HG03571 (cell line): ENCODE measurements around the gene STBD1.
"Not testable (repeated sequence)": the region's sequence is repeated elsewhere in the genome, so short reads cannot be mapped to it uniquely, and the experiment has no call there.

Source experiments
- ATAC-seq: cut with Tn5 transposase; IDR thresholded peaks from one replicate; pipeline ENCODE4 v1.9.1; 2021; ENCODE audit not compliant: unreplicated experiment

Gene STBD1

DNA sequence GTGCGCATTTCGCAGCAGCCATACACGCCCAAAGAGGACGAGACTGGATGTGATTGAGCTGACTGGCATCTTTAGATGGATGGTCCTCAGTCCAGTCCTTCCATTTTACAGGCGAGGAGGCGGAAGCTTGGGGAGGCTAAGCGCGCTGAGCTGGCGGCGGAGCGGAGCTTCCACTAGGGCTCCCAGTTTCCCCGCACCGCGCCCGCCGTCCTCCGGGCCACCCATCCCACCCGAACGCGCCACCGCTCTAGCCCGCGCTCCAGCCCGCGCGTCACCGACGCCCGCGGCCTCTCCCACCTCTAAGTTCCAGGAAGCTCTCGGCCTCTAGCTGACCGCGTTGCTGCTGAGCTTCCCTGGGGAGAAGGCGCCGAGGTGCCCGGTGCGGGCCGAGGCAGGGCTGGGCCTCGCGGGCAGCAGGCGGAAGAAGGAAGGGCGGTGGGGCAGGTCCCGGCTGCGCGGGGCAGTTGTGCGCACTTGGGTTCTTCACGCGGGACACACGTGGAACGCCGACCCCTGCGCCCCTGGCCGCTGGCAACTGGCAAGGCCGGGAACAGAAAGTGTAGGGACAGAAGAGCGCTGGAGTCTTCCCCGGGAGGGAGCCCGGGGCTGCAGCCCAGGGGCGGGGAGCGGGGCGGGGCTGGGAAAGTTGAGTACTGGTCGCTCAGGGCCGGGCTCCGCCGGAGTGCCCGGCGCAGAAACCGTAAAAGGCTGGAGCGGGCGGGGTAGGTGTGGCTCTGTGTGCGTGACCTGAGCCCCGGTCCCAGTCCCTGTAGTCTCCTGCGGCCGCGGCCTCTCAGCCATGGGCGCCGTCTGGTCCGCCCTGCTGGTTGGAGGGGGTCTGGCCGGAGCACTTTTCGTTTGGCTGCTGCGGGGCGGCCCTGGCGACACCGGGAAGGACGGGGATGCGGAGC is at the start of gene STBD1:
Gene STBD1 (plus strand): TSS at position 763 of the 911 bp plus-strand sequence. CDS start 37 bp downstream, at position 800.
- ATAC-seq: no peak

DNA sequence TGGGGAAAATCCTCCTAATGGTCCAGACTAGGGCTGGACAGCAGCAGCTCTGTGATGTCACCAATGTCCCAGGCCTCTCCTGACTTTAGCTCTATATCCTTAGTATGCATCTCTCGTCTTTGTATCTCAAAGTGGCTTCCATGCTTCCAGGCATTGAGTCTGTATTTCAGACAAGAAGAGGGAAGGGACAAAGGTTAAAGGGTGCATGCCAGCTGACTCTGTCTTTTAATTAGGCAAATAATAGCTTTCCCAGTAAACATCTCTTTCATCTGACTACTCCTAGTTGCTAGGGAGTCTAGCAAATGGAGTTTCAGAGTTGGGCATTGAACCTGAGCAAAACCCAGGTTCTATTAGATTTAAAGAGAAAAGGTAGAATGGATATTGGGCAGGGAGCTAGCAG is 49.6 kb upstream of the STBD1 start:
- ATAC-seq: no peak

DNA sequence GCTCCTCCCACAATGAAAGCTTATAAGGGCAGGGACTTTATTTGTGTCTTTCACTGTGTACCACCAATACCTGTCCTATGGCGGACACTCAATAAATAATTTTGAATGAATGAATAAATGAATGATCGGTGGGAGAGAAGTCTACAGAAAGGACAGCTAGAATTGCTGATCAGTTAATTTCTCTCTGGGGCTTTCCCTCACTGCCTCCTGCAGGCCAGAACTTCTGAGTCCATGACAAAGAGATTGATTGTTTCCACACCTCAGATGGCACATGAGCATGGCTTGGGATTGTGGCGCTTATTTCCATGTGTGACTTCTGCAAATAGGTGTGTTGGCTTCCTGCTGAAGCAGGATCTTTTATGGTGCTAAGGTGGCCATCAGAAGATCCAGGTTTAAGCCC is 48.7 kb upstream of the STBD1 start:
- ATAC-seq: no peak

DNA sequence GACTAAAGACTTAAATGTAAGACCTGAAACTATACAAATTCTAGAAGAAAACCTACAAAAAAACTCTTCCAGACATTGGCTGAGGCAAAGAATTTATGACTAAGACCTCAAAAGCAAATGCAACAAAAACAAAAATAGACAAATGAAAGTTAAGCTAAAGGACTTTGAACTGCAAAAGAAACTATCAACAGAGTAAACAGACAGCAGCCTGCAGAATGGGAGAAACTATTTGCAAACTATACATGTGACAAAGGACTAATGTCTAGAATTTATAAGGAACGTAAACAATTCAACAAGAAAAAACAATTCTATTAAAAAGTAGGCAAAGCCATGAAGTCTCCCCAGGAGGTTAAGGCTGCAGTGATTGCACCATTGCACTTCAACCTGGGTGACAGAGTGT is 46.0 kb upstream of the STBD1 start:
- no peak for ATAC-seq

DNA sequence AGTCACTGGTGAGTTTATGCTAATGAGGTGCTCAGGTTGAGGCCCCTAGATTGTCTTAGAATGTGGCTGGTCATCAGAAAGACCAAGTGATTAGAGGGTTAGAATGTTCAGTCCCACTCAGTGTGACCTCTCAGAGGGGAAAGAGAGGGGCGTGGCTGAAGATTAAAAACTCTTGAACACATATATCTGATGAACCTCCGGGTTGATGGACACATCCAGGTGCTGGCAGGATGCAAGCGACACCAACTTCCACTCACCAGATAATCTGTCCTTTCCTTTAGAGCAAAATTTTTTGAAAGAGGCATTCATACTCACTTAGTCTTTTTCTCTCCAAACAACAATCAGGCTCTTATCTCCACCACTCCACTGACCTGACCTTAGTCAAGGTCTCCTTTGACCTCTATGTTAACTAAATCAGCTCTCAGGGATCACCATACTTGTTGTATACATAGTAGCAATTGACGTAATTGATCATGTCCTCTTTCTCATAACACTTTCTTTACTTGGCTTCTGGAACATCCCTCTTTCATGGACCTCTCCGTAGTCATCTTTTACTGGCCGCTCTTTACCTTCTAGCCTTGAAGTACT is 40.8 kb upstream of the STBD1 start:
- ATAC-seq: no peak

DNA sequence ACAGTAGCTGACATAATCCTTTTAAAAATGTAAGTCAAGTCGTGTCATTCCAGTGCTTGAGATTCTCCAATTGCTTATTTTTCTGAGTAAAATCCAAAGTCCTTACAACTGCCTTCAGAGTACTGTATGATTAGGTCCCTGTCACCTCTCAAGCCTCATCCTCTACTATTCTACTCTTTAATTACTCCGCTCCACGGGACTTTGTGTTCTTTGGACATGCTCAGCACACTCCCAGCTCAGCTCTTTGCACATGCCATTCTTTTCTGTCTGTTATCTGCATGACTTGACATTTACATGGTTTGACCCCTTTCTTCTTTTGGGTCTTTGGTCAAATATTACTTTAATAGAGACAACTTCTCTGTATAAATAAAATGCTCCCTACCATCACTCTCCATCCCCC is 39.9 kb upstream of the STBD1 start:
- no peak for ATAC-seq

DNA sequence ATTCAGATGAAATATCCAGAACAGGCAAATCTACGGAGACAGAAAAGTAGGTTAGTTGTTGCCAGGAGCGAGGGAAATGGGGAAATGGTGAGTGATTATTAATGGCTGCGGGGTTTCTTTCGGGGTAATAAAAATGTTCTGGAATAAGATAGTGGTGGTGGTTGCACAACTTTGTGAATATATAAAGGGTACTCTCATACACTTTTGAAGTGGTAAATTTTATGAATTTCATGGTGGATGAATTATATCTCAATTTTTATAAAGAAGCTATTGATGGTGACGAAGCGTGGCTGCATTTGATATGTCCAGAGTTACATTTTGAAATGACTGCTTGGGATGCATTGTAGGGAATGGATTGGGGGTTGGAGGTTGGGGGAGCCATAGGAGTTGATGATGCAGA is 38.7 kb upstream of the STBD1 start:
- no peak for ATAC-seq

DNA sequence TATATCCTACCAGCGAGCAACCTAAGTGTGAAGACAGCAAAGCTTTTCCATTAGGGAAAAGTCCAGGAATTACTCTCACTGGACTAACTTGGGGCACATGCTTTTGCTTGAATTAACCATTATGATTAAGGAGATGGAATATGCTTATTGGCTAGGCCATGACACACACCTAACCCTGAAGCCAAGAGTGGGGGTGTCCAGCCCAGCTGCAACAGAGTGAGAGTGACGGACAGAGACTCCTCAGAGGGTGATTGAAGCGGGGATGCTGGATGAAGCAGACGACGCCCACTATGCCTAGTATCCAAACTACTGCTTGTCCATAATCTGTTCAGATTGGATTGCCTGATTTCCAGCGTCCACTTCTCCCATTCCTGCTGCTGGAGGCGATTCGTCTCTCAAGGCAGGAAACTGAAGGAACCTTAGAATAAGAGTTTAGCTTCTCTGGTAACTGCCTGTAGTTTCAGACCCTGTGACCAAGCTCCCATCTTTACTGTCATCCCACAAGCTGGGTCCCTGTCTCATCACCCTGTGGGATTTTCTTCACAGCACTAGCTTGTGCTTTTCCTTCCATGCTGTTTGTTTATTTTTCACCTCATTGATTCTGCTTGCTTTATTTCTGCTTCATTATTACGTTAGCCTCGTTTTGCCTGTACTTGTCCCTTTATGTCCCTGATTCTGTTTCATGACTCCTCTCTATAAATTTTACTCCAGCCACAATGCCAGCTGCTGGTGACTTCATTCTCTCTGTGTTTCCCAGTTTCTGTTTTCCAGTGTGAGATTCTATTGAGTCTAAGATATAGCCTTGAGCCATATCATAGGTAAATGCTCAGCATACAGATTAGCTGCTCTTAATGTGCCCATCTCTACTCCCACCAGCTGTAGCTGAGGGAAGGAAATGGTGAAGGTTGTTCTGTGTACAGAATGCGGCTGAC is 36.0 kb upstream of the STBD1 start:
- no peak for ATAC-seq

DNA sequence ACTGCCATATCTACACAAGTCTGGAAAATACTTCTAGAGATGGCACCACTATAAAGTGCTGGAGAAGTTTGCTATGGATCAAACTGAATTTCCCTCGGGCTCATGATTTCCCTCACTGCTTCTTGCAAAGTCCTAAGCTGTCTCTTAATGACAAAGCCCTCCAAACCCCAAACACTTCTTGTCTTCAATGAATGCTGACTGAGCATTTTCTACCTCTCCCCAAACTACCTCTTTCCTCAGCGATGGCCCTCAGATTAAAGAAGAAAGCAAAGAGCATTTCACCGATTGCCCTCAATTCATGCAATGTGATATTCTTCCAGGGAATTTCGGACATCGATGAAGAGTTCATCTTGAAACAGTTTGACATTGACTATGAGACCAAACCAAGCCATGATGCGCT is 35.3 kb upstream of the STBD1 start:
- no peak for ATAC-seq

DNA sequence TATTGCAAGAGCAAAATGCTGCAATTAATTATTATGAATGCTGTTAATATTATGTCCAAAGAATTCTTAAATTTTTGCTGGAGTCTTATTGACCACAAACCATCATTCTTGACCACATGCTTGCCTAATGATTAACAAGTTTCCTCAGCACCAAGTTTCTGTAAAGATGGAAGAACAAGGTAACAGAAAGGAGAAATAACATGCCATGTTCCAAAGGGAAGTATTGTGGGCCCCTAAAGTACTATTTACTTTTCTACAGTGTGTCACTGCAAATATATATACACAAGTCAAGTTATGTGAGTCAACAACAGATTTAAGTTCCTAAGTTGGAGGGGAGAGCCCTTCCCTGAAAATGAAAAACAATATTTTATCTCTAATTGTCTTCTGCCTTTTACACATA is 34.5 kb upstream of the STBD1 start:
- no peak for ATAC-seq

DNA sequence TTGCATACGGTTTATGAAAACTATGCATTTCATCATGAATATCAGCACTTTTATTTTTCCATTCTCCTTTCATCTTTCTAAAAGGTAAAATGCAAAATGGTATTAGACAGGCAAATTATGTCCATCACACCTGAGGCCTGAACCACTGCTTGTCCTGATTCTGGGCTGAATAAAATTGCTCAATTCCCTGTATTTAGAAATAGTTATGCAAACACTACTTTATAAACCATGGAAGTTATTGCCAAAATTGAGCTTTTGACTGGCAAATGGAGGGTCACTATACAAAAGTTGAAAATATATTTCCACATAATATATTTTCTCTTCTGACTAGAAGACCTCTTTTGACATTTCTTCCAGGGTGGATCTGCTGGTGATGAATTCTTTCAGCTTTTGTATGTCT is 34.0 kb upstream of the STBD1 start:
- no peak for ATAC-seq

DNA sequence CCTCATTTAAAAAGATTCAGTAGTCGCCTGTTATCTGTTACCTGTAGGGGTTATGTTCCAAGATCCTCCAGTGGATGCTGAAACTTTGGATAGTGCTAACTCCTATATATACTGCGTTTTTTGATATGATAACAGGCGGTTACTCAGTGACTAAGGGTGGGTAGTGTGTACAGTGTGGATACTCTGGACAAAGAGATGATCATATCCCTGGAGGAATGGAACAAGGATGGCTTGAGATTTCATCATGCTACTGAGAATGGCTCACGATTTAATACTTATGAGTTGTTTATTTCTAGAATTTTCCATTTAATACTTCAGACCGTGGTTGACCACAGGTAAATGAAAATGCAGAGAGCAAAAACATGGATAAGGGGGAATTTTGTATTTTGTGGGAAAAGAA is 33.5 kb upstream of the STBD1 start:
- ATAC-seq: no peak

DNA sequence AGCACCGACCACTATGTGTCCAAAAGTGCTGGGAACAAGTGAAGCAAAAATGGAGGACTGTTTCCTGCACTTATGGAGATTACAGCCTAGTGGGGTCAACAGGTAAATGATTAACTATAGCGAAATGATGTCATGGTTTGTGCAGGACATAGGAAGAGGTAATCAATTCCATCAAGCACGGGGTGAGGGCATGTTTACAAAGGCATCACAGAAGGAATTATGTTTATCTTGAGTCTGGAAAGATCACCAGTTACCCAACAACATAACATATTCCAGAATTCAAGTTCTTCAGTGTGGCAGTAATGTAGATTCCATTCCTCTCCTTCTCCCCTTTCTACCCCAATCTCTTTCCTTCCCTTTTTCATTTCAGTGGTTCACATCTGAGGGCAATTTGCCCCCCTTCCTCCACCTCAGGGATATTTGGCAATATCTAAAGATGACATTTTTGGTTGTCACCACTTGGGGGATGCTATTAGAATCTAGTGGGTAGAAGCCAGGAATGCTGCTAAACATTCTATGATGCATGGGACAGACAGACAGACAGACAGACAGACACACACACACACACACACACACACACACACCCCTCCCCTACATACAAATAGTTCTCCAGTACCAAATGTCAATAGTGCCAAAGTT is 30.9 kb upstream of the STBD1 start:
- ATAC-seq: no peak

DNA sequence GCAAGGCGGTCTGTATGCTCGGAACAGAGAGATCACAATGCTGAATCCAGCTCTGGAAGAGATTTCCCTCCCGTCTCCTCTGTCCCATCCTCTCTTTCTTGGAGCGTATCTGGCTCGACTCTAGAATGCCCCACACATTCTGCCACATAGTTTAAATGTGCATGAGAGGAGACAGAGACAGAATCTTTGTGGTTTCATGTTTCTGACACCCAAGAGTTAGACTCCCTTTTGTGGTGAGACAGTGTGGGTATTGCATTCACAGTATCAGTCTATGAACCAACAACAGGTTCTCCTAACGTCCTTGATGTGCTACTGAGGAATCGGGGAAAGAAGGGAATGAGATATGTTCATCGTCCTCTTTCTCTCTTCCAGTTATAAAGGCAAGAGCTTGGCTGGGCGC is 29.7 kb upstream of the STBD1 start:
- no peak for ATAC-seq

DNA sequence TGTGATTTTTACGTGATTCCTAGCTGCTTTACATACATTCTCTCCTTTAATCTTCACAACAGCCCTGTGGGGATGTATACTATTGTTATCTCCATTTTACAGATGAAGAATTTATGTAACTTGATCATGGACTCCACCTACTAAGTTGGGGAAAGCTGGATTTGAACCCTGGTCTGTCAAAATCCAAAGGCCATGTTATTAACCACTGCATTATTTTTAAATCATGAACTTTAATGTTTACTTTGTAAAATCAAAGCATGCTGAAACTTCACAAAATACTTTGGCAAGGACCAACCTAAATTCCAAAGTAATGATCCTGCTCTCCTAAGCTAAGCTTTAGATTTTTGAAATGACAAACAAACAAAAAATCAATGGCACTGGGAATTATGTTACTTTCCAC is 28.9 kb upstream of the STBD1 start:
- ATAC-seq: no peak

DNA sequence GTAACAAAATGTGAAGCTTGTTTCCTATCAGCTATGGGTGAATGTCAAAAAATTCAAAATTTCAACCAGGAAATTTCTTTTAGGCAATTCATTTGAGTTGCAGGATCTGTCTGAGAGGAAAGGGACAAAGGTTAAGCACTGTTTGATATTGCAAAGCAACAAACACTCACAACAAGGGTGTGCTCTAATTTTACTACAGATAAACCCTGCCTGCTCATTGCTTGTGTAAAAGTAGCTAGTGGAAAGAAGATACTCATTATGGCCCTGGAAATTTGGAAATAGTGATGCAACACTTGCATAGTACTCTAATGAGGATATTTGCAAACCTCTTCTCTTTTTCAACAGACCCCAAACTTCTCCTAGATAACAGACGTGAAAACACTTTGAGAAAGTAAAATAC is 27.9 kb upstream of the STBD1 start:
- no peak for ATAC-seq

DNA sequence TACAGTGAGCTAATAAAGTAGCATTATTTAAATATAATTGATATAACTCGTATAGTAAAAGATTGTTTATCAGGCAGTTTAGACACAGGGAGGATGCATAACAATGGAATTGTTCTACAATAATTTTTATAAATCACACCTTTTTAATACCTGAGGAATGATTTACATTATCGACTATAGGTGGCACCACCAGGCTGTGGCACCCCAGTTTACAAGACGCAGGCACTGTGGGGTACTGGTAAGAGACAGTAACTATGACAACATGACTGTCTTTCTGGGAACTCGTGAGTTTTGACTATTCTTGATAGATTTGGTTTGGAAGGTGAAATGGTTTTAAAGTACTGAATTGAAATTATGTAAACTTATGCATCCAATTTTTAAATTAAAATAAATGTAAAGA is 27.1 kb upstream of the STBD1 start:
- no peak for ATAC-seq

DNA sequence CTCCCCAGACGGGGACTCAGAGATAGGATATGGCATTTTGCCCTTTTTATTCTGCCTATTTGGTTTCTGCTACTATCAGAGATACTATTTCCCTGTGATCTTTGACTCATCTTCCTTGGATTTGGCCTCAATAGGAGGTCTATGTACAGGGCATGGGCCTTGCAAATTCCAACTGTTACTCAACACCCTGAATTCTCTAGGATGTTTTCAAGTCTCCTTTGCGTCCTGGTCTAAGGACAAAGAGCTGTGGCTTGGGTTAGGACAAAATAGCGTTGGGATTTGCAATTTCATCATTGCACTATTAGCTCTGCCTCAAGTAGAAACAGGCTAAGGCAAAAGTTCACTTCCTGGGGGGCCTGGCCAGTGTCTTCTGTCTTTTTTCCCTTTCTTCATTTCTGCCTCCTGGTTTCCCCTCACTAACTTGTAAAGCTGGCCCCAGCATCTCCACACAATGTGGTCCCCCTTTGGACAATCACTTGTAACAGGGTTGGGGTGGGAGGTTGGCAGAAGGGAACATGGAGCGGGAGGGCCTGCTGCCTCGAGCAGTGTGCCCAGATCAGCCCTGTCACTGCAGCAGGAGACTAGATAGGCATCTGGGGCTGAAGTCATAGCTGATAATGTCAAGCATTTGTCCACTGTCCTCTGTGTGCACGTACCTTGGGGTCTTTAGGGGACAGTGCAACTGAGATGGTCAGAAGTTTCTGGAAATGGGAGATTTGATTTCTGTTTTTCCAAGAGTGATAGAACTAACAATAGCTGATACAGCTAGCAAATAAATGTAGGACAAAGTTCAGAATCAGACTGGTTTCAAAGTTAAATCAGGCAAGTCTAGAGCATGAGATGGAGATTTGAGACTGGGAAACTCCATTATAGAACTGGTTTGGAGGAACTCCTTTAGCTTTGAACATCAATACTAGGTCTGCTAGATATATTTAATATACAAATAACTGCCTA is 25.8 kb upstream of the STBD1 start:
- ATAC-seq: no peak

DNA sequence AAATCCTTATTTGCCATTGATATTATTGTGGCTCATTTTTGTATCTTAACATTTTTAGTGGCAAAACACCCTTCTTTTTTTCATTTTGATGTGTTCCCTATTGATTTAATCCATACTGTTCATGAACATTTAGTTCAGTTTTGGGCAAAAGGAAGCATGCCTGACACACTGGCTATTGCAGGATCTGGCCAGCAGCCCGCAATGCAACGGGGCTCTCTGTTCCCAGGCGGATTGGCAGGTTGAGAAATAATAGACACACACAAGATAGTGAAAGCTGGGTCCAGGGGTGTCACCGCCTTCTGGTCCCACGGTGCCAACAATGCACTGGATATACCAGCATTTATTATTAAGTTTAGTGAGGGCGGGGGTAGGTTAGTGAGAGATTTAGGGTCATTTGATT is 24.9 kb upstream of the STBD1 start:
- ATAC-seq: not testable (repeated sequence)
